ENCODE data around the gene CCN6.

- no peak for TF ChIP-seq CTCF (IDR thresholded peaks at IDR 0.05)
- no peak for TF ChIP-seq POLR2A (IDR thresholded peaks at IDR 0.05)
Measured at GRCh38 chr6:112113431-112113830, 59.5 kb downstream of the CCN6 start.
